Measurements from ENCODE around the gene CCDC57.

CCDC57 gene

GRCh38 chr17:82078433-82078832 lies 134.2 kb downstream of the CCDC57 start:
- DNase-seq, result no peak

- DNase-seq, result no peak
Measured at GRCh38 chr17:82077617-82078358, 134.9 kb downstream of the CCDC57 start.

- DNase-seq, result no peak
Measured at GRCh38 chr17:82076785-82077591, 135.7 kb downstream of the CCDC57 start.

DNA sequence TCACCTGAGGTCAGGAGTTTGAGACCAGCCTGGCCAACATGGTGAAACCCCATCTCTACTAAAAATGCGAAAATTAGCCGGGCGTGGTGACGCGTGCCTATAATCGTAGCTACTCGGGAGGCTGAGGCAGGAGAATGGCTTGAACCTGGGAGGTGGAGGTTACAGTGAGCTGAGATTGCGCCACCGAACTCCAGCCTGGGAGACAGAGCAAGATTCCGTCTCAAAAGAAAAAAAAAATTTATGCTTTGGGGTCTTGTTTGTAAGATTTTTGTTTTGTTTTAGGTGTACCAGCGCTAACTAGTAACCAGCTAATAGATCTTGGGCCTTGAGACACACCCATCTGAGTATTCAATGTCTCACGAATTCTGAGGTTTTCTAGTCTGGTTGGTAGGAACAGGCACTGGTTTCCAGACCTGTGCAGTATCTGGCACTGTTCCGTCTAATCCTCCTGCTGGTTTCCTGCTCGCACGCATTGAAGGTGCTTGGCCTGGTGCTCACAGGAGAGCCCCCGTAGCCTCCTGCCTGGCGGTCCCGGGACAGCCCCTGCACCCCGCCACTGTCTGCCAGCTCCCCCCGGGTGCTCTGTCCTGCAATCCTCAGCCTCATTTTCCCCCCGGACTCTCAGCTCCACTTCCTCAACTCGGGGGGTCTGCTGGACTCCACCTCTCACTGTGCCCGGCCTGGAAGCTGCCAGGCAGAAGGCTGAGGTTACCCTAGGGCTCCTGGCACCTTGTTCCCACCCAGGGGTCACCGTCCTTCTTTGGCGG lies 136.4 kb downstream of the CCDC57 start:
- no peak for DNase-seq

GRCh38 chr17:82073446-82073845 lies 139.2 kb downstream of the CCDC57 start:
- DNase-seq, result no peak

DNA sequence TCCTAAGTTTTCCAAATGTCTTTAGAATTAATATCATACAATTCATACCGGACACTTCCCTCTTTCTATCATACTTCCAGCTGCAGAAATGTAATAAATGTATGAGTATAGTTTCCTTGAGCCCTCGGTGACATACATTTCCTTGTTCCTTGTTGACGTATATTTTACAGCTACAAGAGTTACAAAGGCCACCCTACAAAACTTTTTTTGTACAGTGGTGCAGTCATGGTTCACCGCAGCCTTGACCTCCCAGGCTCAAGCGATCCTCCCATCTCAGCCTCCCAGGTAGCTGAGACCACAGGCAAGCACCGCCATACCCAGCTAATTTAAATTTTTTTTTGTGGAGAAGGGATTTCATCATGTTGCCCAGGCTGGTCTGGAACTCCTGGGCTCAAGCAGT lies 139.8 kb downstream of the CCDC57 start:
- DNase-seq, result no peak

DNA sequence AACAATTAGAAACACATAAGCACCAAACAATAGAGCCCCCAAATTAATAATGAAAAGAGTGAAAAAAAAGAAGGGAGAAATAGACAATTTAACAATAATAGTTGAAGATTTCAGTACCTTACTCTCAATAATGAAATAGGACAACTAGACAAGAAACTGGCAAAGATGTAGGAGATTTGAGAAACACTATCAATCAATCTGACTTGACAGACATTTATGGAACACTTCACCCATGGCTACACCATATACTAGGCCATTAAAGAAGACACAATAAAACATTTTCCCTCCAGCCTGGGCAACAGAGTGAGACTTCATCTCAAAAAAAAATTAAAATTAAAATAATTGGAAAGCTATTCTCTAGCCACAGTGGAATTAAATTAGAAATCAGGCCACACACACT lies 142.0 kb downstream of the CCDC57 start:
- no peak for DNase-seq

- peak; percentile 55 for DNase-seq
Measured at GRCh38 chr17:82065638-82066303, 146.9 kb downstream of the CCDC57 start, which contains the start of gene DUS1L. DUS1L (minus strand) TSS chr17:82065804; CDS start chr17:82065059, 745 bp downstream.

DNA sequence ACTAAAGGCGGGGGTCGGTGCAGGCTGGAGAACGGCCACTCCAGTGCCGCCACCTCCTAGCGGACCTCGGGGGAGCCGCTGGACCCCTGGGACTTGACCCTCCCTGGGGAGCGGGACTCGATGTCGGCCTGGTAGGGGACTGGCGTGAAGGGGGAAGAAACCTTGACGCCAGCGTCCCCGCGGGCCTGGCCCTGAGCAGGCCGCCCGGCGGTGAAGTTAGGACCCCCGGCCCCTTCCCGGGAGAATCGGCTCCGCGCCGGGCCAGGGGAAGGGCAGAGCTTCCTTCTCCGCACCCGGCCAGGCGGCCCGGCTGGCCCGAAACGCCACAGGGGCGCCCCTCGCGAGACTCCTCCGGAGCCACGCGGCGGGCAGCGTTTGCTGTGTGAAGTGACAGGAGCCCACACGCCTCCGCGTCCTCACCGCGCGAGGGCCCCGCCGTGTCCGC lies 147.4 kb downstream of the CCDC57 start:
- no peak for DNase-seq

DNA sequence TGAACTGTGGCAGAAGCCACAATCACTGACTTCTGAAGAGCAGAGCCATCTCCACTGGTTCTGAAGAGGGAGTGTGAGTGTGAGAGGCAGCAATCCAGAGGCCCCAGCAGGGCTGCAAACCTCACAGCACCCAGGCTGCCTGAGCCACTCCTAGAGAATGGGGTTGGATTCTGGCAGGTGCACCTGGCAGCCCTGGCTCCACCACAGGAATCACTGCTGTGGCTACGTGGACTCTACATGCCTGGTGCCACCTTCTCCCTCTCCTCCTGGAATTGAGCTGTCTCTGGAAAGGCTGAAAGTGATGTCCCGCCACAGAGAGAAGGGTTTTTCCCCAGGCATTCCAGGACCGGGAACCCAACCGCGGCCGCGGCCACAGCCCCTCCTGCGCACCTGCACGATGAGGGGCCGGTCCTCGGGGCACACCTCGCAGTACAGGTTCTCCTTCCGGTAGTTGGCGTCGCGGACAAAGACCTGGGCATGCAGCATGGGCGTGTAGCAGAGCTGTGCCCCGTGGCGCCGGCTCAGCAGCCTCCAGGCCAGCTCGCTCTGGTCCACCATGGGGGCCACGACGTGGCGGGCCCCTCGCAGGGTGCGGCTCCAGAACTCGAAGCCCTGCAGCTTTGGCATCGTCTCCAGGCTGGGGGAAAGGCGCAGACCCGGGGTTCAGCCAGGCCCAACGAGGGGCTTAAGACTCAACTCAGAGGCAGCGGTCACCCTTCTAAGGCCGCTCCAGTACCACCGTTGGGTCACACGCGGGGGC lies 148.0 kb downstream of the CCDC57 start:
- no peak for DNase-seq

DNA sequence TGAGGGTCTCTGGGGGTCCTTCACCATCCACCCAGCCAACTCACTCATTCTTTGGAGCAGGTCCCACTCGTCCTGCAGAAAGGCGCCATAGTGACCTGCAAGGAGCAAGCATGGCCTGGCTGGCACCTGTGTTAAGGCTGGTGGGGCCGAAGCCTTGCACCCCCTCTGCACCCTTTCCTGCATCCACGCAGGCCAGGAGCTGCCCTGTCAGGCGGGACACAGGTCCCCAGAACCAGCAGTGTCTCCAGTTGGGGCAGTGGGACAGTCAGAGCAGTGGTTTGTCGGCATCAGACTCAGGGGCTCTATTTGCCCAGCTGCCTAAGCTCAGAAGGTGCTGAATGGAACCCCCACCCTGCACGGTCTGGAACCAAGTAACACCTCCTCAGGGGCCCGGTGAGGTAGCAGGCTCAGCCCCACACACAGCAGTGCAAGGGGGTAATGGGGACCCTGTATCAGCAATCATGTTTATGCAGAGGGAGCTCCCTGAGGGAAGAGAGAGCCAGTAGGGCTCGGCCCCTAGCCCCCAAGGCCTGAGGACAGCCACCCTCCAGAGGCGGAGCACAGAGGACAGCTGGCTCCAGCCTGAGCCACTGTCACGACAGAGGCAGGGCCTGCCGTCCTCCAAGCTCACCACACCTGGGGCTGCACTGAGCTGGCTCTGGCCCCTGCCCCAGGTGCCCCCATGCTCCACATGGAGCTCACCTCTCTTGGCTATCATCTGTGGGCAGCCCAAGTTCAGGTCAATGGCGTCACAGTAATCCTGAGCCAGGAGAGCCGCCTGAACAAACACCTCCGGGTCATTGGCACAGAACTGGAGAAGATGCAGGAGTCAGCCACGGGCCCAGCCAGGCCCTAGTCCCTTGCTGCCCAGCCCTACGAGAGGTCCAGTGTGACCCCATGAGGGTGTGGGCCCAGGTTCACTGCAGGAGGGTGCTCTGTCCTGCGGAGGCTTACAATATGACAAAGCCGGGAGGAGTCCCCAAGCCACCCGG lies 148.9 kb downstream of the CCDC57 start:
- DNase-seq, result no peak

GRCh38 chr17:82062984-82063368 lies 149.7 kb downstream of the CCDC57 start:
- DNase-seq, result no peak

- no peak for DNase-seq
Measured at GRCh38 chr17:82062076-82062983, 150.3 kb downstream of the CCDC57 start.

DNA sequence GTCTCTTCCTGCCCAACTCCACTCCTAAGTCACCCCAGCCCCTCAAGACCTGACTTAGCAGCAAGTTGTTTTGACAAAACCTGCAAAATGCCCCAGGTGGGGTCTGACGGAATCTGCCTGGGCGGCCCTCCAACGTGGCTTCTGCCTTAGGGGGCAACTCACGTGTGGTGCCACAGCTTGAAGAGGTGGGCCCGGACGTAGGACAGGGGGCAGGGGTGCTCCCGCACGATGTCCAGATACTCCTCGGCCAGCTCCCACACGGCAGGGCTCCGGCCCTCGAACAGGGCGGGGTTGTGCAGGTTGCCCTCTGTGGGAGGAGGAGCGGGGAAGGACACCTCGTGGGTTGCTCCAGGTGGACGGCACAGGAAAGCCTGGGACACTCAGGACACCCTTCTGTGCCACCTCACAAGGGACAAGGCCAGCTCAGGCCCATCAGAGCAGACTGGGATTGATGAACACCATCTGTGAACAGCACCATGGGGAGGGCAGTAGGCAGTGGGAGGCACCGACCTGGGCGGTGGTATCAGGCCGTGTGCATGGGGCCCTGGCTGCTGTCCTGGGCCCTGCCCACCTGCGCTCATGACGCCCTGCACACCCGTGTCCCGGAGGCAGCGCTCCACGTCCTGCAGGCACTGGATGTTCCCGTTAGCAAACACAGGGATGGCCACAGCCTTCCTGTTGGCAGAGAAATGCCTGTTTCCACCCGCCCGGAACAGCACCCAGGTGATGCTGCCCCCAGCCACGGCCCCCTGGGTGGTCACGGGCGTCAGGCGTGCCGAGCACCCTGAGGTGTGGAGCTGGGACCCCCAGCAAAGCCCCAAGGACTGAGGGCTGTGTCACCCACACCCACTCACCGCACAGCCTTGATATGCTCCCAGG lies 151.4 kb downstream of the CCDC57 start:
- DNase-seq, result no peak

DNA sequence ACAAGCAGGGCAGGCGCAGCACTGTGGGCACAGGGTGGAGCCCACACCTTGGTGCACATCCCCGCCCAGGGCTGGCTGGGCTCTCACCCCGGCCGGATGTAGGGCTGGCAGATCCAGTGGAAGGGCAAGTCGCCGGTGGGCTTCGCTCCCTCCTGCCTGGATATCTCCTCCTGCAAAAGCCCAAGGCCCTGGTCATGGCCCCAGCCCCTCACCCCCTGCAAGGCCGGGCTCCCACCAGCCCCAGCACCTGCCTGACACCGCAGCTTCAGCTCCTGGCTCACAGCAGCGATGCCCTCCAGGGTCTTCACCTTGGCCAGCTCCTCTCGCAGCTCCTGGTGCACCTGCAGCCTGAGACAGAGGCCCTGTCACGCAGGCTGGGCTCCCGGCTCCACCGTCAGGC lies 152.0 kb downstream of the CCDC57 start:
- no peak for DNase-seq

- no peak for DNase-seq
Measured at GRCh38 chr17:82060001-82060380, 152.7 kb downstream of the CCDC57 start.

DNA sequence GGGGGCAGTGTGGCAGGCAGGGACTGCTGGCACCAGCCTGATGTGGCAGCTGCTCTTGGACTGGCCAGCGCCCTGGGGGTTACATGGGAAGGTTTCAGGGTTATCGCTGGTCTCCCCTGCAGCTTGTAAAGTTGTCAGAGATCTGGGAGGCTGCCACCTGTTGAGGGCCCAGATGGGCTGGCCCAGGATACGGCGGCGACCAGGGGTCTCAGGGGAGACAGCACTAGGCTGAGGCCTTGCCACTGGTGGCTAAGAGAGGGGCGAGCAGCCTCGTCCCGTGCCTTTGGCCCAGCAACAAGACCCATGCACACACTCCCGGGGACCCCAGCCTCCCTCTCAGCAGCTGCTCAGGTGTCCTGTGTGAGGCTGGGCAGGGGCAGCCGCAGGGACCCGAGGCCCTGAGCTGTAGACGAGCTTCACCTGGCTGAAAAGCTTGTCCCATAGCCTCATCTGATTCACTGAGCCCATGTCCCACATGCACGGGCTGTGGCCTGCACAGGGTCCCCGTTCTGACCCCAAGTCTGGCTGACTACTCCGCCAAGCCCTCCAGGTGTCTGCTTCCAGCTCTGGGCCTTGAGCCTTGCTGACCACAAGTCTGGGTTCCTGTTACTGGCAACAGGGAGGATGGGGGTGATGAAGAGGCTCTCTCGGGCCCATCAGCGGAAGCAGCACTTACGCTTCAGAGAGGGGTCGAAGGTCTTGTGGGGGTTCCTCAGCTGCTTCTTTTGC lies 153.2 kb downstream of the CCDC57 start:
- DNase-seq, result no peak

- no peak for DNase-seq
Measured at GRCh38 chr17:82058855-82059249, 153.8 kb downstream of the CCDC57 start.

Measured in fibroblast of skin of abdomen (primary cell).